HEK293 (cell line): ENCODE results near the gene MARCHF3.

Experiments used
- CTCF ChIA-PET: fragments of 350-600 bp; formaldehyde crosslinking; extraction: SDS; loops from one replicate; lab custom pipeline; 2021; ENCODE audit warnings: antibody characterized with exemption; lab: Yijun Ruan, JAX
- POLR2A ChIA-PET: fragments of 300-600 bp; formaldehyde crosslinking; extraction: SDS; loops from one replicate; lab custom pipeline; 2020; ENCODE audit warnings: antibody characterized with exemption, inconsistent platforms; lab: Yijun Ruan, JAX
- H3K27ac ChIP-seq: fragments of 200-500 bp; sonication (Bioruptor generic); 2 replicates; pipeline ENCODE4 v1.5.1; 2014; ENCODE audit warnings: low read depth, low read length, control low read depth, inconsistent platforms; ENCODE audit errors: extremely low read depth
- H3K36me3 ChIP-seq, 2 experiments: fragments of 200-500 bp in 1 of 2; sonication (Bioruptor generic) in 1 of 2; 1 replicate in 1 of 2; 2 replicates in 1 of 2; pipeline ENCODE4 v1.5.1; 2014 to 2017; ENCODE audit warnings: inconsistent platforms in 2 of 2, low read length in 2 of 2; ENCODE audit not compliant: control insufficient read depth in 2 of 2, insufficient read depth in 1 of 2
- H3K4me1 ChIP-seq: fragments of 200-500 bp; sonication (Bioruptor generic); 2 replicates; pipeline ENCODE4 v1.5.1; 2014; ENCODE audit warnings: mild to moderate bottlenecking, low read length, inconsistent platforms; ENCODE audit not compliant: control insufficient read depth, insufficient read depth
- H3K4me3 ChIP-seq: 2 replicates; pipeline ENCODE4 v1.5.1; 2011; ENCODE audit warnings: low read depth, mild to moderate bottlenecking, control low read depth, low read length, moderate library complexity
- H3K9me3 ChIP-seq: fragments of 200-500 bp; sonication (Bioruptor generic); 2 replicates; pipeline ENCODE4 v1.5.1; 2014; ENCODE audit warnings: low read depth, low read length, inconsistent platforms; ENCODE audit not compliant: control insufficient read depth, insufficient read depth
- GLI4 ChIP-seq: fragments of 450-650 bp; formaldehyde crosslinking; IDR thresholded peaks from 2 replicates; pipeline ENCODE4 v1.5.1; 2016; ENCODE audit warnings: missing biosample characterization, missing genetic modification characterization
- PATZ1 ChIP-seq: fragments of 450-650 bp; formaldehyde crosslinking; IDR thresholded peaks from 2 replicates; pipeline ENCODE4 v1.5.1; 2016; ENCODE audit warnings: missing biosample characterization, missing genetic modification characterization
- PRDM10 ChIP-seq: fragments of 450-650 bp; formaldehyde crosslinking; IDR thresholded peaks from 2 replicates; pipeline ENCODE4 v1.5.1; 2016; ENCODE audit warnings: missing biosample characterization, missing genetic modification characterization
- REPIN1 ChIP-seq: fragments of 450-650 bp; formaldehyde crosslinking; IDR thresholded peaks from 2 replicates; pipeline ENCODE4 v1.5.1; 2017; ENCODE audit warnings: missing biosample characterization, missing genetic modification characterization, low read depth
- SP7 ChIP-seq: fragments of 450-650 bp; formaldehyde crosslinking; IDR thresholded peaks from 2 replicates; pipeline ENCODE4 v1.5.1; 2016; ENCODE audit warnings: missing biosample characterization, missing genetic modification characterization
- TCF7L2 ChIP-seq: IDR thresholded peaks from 2 replicates; pipeline ENCODE4 v1.6.1; 2011; ENCODE audit warnings: low read depth, mild to moderate bottlenecking, inconsistent platforms, low read length, moderate library complexity, borderline replicate concordance
- ZBTB44 ChIP-seq: fragments of 450-650 bp; IDR thresholded peaks from 2 replicates; pipeline ENCODE4 v1.5.1; 2018; ENCODE audit warnings: missing biosample characterization, mild to moderate bottlenecking, missing genetic modification characterization
- ZNF112 ChIP-seq: fragments of 450-650 bp; formaldehyde crosslinking; IDR thresholded peaks from 2 replicates; pipeline ENCODE4 v1.5.0; 2017; ENCODE audit warnings: missing biosample characterization, missing genetic modification characterization
- ZNF140 ChIP-seq: fragments of 450-650 bp; formaldehyde crosslinking; IDR thresholded peaks from 2 replicates; pipeline ENCODE4 v1.5.1; 2016; ENCODE audit warnings: missing biosample characterization, missing genetic modification characterization
- ZNF169 ChIP-seq: fragments of 450-650 bp; formaldehyde crosslinking; IDR thresholded peaks from 2 replicates; pipeline ENCODE4 v1.5.1; 2016; ENCODE audit warnings: missing biosample characterization, missing genetic modification characterization
- ZNF223 ChIP-seq: fragments of 450-650 bp; formaldehyde crosslinking; IDR thresholded peaks from 2 replicates; pipeline ENCODE4 v1.5.1; 2016; ENCODE audit warnings: missing biosample characterization, missing genetic modification characterization
- ZNF23 ChIP-seq: fragments of 450-650 bp; formaldehyde crosslinking; IDR thresholded peaks from 2 replicates; pipeline ENCODE4 v1.5.1; 2016; ENCODE audit warnings: missing biosample characterization, missing genetic modification characterization, borderline replicate concordance
- ZNF248 ChIP-seq: fragments of 450-650 bp; formaldehyde crosslinking; IDR thresholded peaks from 2 replicates; pipeline ENCODE4 v1.5.1; 2017; ENCODE audit warnings: missing biosample characterization, missing genetic modification characterization
- ZNF530 ChIP-seq: fragments of 450-650 bp; formaldehyde crosslinking; IDR thresholded peaks from 2 replicates; pipeline ENCODE4 v1.5.1; 2016; ENCODE audit warnings: low read depth, missing biosample characterization, missing genetic modification characterization
- ZNF555 ChIP-seq: fragments of 450-650 bp; formaldehyde crosslinking; conservative IDR thresholded peaks from 2 replicates; pipeline ENCODE4 v1.5.1; 2017; ENCODE audit warnings: missing biosample characterization, mild to moderate bottlenecking, missing genetic modification characterization, inconsistent platforms
- ZNF626 ChIP-seq: fragments of 450-650 bp; sonication (Bioruptor Pico); formaldehyde crosslinking; IDR thresholded peaks from 2 replicates; pipeline ENCODE4 v1.5.1; 2018; ENCODE audit warnings: missing biosample characterization, missing genetic modification characterization, inconsistent platforms
- ZNF664 ChIP-seq: fragments of 450-650 bp; formaldehyde crosslinking; IDR thresholded peaks from 2 replicates; pipeline ENCODE4 v1.5.1; 2016; ENCODE audit warnings: missing biosample characterization, missing genetic modification characterization
- ZNF747 ChIP-seq: fragments of 450-650 bp; formaldehyde crosslinking; IDR thresholded peaks from 2 replicates; pipeline ENCODE4 v1.5.1; 2016; ENCODE audit warnings: missing biosample characterization, missing genetic modification characterization
- ZNF768 ChIP-seq: fragments of 450-650 bp; formaldehyde crosslinking; IDR thresholded peaks from 2 replicates; pipeline ENCODE4 v1.5.1; 2018; ENCODE audit warnings: missing biosample characterization, mild to moderate bottlenecking, missing genetic modification characterization
- ZNF830 ChIP-seq: fragments of 450-650 bp; IDR thresholded peaks from 2 replicates; pipeline ENCODE4 v1.5.0; 2018; ENCODE audit warnings: missing biosample characterization, missing genetic modification characterization, low read depth, mild to moderate bottlenecking, moderate library complexity
- TF ChIP-seq, protein P1 (sequence below): fragments of 450-650 bp; formaldehyde crosslinking; IDR thresholded peaks from 2 replicates; pipeline ENCODE4 v1.5.1; 2016; ENCODE audit warnings: missing biosample characterization, missing genetic modification characterization

Gene MARCHF3

GRCh38 chr5:126972062-126972895, 58.1 kb downstream of the MARCHF3 start (continued):
- TF ChIP-seq PRDM10 (tag by site-specific recombination) = peak; percentile 66
- 0 out of 2 replicates have a peak, but pooled peaks have one; percentile 20 for TF ChIP-seq PATZ1 (tag by site-specific recombination)
- peak; percentile 48 for TF ChIP-seq SP7 (tag by site-specific recombination)
- TF ChIP-seq, all 188 proteins: peak for 7

DNA sequence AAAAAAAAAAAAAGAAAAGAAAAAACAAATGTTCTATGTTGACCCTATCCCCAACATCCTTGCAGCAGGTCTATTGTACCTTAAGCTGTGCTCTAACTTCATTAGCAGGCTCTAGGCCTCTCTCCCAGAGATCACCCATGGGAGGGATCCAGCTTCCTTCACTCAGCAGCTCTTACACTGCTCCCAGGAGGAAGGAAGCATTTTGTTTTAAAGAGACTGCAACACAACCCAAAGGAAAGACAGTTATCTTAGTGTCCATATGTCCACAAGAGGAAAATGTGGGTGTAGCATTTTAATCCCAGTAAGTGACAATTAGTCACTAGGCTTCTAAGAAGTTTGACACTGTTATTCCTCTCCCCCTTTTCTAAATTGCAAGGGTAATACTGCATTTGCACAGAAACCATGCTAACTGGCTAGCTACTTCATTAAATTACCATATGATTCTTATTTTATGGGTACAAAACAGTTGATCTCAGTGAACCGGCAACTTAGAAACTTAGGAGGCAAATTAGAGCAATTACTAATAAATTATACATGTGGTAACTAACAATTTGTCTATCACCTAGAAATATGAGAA, 58.8 kb downstream of the MARCHF3 start:
- Histone ChIP-seq H3K27ac (no peak overlapping the region), H3K36me3 (no peaks in the 10 kb centered on the region; a peak in 1 of 3 replicates), H3K9me3 (no peaks in the 10 kb centered on the region), H3K4me1 (peaks cover 6% of the 10 kb centered on the region; the same call in 1 of the 2 replicates), H3K4me3 (no peak overlapping the region)
- TF ChIP-seq SP7 (tag by site-specific recombination) (peak; percentile 48; the same call in 1 of the 2 replicates), ZBTB44 (tag by site-specific recombination) (0 out of 2 replicates have a peak, but pooled peaks have one; percentile 19), ZNF664 (tag by site-specific recombination) (no peak)
- POLR2A ChIA-PET = no interaction called here
- CTCF ChIA-PET = interaction anchor here (0.6 kb wide), 1 partner anchor 191 kb away, joined by 3 read pairs; no protein-coding TSS in a partner anchor

DNA sequence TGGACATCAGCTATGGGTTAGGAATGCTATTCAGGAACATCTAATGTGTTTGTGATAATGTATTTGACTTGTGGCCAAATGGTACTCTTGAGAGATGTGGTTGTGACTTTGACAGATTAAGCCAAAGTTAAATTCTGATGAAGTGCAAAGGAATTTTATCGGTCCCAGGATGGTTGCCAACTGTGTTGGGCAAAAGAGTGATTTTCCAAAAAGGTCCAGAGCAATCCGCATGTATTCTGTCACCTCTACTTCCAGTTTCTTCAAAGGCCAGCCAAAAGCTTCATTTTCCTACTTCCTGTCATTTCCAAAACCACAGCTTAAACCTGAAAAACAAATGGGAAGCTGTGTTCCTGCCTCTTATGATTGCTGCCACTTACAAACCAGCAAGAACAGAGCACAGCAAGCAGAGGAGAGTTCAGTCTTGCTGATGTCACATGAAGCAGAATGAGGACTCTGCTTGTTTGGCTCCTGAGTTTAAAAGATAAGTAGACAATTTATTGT, 59.8 kb downstream of the MARCHF3 start:
- CTCF ChIA-PET = no interaction called here
- Histone ChIP-seq H3K27ac (no peak overlapping the region), H3K36me3 (no peaks in the 10 kb centered on the region; a peak in 1 of 3 replicates), H3K9me3 (no peaks in the 10 kb centered on the region), H3K4me1 (peaks cover 6% of the 10 kb centered on the region; the same call in 1 of the 2 replicates), H3K4me3 (no peak overlapping the region)
- POLR2A ChIA-PET = no interaction called here
- TF ChIP-seq ZNF830 (no peak), ZNF223 (tag by site-specific recombination) (no peak), ZNF555 (tag by site-specific recombination) (no peak), GLI4 (no peak), ZNF664 (tag by site-specific recombination) (no peak), ZNF169 (no peak), ZNF23 (tag by site-specific recombination) (no peak), ZNF140 (tag by site-specific recombination) (no peak), REPIN1 (no peak), ZNF768 (tag by site-specific recombination) (no peak), ZNF530 (tag by site-specific recombination) (no peak), ZNF112 (no peak), ZNF248 (tag by site-specific recombination) (no peak), TCF7L2 (no peak), SP7 (tag by site-specific recombination) (no peak), ZNF626 (no peak), ZNF747 (tag by site-specific recombination) (no peak)
- TF ChIP-seq, protein P1, sequence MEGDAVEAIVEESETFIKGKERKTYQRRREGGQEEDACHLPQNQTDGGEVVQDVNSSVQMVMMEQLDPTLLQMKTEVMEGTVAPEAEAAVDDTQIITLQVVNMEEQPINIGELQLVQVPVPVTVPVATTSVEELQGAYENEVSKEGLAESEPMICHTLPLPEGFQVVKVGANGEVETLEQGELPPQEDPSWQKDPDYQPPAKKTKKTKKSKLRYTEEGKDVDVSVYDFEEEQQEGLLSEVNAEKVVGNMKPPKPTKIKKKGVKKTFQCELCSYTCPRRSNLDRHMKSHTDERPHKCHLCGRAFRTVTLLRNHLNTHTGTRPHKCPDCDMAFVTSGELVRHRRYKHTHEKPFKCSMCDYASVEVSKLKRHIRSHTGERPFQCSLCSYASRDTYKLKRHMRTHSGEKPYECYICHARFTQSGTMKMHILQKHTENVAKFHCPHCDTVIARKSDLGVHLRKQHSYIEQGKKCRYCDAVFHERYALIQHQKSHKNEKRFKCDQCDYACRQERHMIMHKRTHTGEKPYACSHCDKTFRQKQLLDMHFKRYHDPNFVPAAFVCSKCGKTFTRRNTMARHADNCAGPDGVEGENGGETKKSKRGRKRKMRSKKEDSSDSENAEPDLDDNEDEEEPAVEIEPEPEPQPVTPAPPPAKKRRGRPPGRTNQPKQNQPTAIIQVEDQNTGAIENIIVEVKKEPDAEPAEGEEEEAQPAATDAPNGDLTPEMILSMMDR (tag by site-specific recombination) = no peak
